Measurements from ENCODE around the gene PTPN21. TPM values are rescaled to one million over a fixed set of nuclear protein-coding genes. Genes with fewer than 3 reads are reported as not detected.

PTPN21 gene
- total and polyA plus RNA-seq, 2 donors from 2014 or later, result 5.3 to 23.2 TPM

DNA sequence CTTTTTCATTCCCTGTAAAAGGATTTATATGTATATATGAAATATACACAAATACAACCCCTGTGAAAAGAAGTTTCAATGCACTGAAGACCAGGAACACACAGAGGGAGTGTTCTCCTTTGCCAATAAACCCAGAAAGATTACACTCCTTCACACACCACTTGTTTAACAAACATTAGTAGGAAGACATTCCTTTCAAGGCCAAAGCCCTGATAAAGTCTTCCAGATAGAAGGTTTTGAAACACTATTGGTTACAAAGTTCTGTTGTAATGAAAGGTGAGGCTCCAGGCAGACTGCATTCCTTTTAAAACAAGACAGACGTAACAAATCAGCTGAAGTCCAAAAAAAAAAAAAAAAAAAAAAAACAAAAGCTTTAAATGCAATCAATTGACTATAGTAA, 81.0 kb downstream of the PTPN21 start:
- DNase-seq (no peak), FAIRE-seq (no peak)
- TF ChIP-seq, protein P1, sequence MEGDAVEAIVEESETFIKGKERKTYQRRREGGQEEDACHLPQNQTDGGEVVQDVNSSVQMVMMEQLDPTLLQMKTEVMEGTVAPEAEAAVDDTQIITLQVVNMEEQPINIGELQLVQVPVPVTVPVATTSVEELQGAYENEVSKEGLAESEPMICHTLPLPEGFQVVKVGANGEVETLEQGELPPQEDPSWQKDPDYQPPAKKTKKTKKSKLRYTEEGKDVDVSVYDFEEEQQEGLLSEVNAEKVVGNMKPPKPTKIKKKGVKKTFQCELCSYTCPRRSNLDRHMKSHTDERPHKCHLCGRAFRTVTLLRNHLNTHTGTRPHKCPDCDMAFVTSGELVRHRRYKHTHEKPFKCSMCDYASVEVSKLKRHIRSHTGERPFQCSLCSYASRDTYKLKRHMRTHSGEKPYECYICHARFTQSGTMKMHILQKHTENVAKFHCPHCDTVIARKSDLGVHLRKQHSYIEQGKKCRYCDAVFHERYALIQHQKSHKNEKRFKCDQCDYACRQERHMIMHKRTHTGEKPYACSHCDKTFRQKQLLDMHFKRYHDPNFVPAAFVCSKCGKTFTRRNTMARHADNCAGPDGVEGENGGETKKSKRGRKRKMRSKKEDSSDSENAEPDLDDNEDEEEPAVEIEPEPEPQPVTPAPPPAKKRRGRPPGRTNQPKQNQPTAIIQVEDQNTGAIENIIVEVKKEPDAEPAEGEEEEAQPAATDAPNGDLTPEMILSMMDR (IDR thresholded peaks at IDR 0.05; ENCODE audit: borderline replicate concordance, extremely low read depth, insufficient read depth), result no peak
- H3K27me3 ChIP-seq (ENCODE audit: control insufficient read depth, insufficient read depth, low read length), result no peaks in the 10 kb centered on the region
- intact Hi-C loops (cut with DNase I), result no loop called here
- peaks cover 4 to 20% (median 15%) of the 10 kb centered on the region in 3 donors for H3K36me3 ChIP-seq (ENCODE audit: control insufficient read depth in 2 of 3, insufficient read depth in 3 of 3, low read length in 3 of 3)
- H3K27ac ChIP-seq (ENCODE audit: low read depth in 2 of 2, low read length in 2 of 2), result no peak overlapping the region
- no peak overlapping the region for H3K4me3 ChIP-seq (ENCODE audit: low read length in 3 of 3)
- no peaks in the 10 kb centered on the region for H3K9me3 ChIP-seq (ENCODE audit: control insufficient read depth in 2 of 3, insufficient read depth in 1 of 3, low read length in 3 of 3)
- no peaks in the 10 kb centered on the region for H3K4me1 ChIP-seq (ENCODE audit: control insufficient read depth in 2 of 3, insufficient read depth in 2 of 3, low read depth in 1 of 3, low read length in 3 of 3)
- no peak overlapping the region for H3K9ac ChIP-seq (ENCODE audit: low read length in 3 of 3)

DNA sequence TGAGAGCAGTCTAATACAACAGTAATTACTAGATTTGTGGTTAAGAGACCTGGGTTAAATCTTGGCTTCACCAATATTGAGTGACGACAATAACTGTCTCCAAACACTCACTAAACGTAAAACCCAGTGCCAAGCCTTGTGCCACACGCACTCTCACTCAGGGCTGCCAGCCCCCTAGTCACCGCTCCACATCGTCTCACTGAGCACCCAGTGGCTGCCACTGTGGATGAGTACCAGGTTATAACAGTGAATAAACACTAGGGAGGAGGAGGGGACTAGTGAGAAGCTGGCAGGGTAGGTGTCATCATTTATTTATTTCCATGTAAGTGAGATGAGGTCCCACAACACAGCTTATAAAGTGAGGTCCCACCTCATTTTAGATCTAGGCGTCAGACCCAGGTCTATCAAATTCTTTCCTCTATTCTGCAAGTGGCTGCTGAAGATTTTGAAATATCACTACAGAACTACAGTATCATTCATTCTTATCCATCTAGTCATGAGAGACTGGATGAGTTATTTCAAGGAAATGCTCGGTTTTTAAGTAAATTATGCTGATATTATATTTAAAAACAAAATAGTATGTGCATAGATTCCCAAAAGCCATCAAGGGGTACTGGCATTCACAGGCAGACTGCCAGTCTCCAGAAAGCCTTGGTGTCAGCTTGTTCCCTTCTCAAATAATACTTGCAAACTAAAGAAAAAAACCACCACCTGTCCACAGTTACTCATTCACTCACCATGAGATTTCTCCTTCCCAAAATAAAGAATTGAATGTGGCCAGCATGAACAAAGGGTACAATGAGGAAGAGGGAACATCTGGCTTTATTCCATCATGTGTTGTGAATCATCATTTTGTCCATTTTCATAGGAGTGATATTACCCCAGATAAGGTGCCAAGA, 84.0 kb downstream of the PTPN21 start:
- peaks cover 6 to 36% (median 13%) of the 10 kb centered on the region in 3 donors for H3K36me3 ChIP-seq (ENCODE audit: control insufficient read depth in 2 of 3, insufficient read depth in 3 of 3, low read length in 3 of 3)
- H3K4me1 ChIP-seq (ENCODE audit: control insufficient read depth in 2 of 3, insufficient read depth in 2 of 3, low read depth in 1 of 3, low read length in 3 of 3), result no peaks in the 10 kb centered on the region
- H3K27me3 ChIP-seq (ENCODE audit: control insufficient read depth, insufficient read depth, low read length), result no peaks in the 10 kb centered on the region
- no peak overlapping the region for H3K27ac ChIP-seq (ENCODE audit: low read depth in 2 of 2, low read length in 2 of 2)
- intact Hi-C loops (cut with DNase I), result no loop called here
- FAIRE-seq (no peak), DNase-seq (no peak)
- H3K4me3 ChIP-seq (ENCODE audit: low read length in 3 of 3), result no peak overlapping the region
- H3K9me3 ChIP-seq (ENCODE audit: control insufficient read depth in 2 of 3, insufficient read depth in 1 of 3, low read length in 3 of 3), result no peaks in the 10 kb centered on the region
- TF ChIP-seq, protein P1 (IDR thresholded peaks at IDR 0.05; ENCODE audit: borderline replicate concordance, extremely low read depth, insufficient read depth), result no peak
- H3K9ac ChIP-seq (ENCODE audit: low read length in 3 of 3), result no peak overlapping the region

DNA sequence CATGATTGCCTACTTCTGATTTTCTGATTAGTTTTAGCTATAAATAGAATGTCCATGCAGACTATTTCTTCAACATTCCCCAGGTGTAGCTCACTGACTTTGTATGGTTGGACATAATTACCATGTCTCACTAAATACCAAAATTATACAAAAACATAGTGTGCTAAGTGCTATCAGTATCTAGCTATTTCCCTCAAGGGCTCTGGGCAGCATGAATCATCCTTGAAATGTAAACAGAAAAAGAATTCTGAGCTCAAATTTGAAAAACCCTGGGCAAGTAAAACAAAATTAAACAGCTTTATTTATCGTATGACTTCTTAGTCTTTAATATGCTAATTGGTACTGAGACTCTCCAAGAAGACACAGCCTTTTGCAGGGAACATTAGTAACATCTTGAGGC, 86.4 kb downstream of the PTPN21 start:
- Histone ChIP-seq H3K4me3 (ENCODE audit: low read length in 3 of 3) (no peak overlapping the region), H3K36me3 (ENCODE audit: control insufficient read depth in 2 of 3, insufficient read depth in 3 of 3, low read length in 3 of 3) (peaks cover 6 to 36% (median 13%) of the 10 kb centered on the region in 3 donors), H3K27ac (ENCODE audit: low read depth in 2 of 2, low read length in 2 of 2) (no peak overlapping the region), H3K4me1 (ENCODE audit: control insufficient read depth in 2 of 3, insufficient read depth in 2 of 3, low read depth in 1 of 3, low read length in 3 of 3) (no peaks in the 10 kb centered on the region), H3K9ac (ENCODE audit: low read length in 3 of 3) (no peak overlapping the region), H3K9me3 (ENCODE audit: control insufficient read depth in 2 of 3, insufficient read depth in 1 of 3, low read length in 3 of 3) (no peaks in the 10 kb centered on the region), H3K27me3 (ENCODE audit: control insufficient read depth, insufficient read depth, low read length) (no peaks in the 10 kb centered on the region)
- TF ChIP-seq, protein P1 (IDR thresholded peaks at IDR 0.05; ENCODE audit: borderline replicate concordance, extremely low read depth, insufficient read depth), result no peak
- DNase-seq, result no peak
- FAIRE-seq, result no peak
- intact Hi-C loops (cut with DNase I), result no loop called here

Measured in kidney (tissue), 14 donors.